Epidermal melanocyte (primary cell): ENCODE data around the gene ADAMTS20.
A peak's percentile ranks its signal among the peaks of the same experiment; 100 is the strongest.
"Not testable (repeated sequence)": the region's sequence is repeated elsewhere in the genome, so short reads cannot be mapped to it uniquely, and the experiment has no call there.

Experiments
- DNase-seq: peaks from one replicate; pipeline ENCODE4 v3.0.0; 2011; ENCODE audit warnings: low spot score; ENCODE audit not compliant: insufficient read length

ADAMTS20 gene

GRCh38 chr12:43551971-43552559 is at the start of gene ADAMTS20:
TSS of gene ADAMTS20 (minus strand) at chr12:43552203. CDS start at chr12:43551921, 282 bp downstream.
- no peak for DNase-seq

- no peak for DNase-seq
These were observed 47.7 kb upstream of the ADAMTS20 start for GRCh38 chr12:43599708-43600107.

DNA sequence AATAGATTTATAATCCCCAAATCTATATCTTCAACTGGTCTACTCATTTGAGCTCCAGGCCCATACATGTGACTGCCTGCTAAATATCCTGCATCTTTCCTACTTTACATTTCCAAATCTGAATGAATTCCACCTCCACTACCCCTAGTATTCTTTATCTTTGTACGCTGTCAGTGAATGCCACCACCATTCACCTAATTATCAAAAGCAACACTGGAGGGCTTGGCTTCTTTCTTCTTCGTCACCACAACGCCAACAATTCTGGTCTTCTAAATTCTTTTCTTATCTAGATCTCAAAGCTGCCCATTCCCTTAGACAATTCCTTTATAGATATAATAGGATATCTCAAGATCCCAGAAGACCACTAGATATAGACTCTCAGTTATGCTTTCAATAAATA is 47.1 kb upstream of the ADAMTS20 start:
- DNase-seq, result no peak

DNA sequence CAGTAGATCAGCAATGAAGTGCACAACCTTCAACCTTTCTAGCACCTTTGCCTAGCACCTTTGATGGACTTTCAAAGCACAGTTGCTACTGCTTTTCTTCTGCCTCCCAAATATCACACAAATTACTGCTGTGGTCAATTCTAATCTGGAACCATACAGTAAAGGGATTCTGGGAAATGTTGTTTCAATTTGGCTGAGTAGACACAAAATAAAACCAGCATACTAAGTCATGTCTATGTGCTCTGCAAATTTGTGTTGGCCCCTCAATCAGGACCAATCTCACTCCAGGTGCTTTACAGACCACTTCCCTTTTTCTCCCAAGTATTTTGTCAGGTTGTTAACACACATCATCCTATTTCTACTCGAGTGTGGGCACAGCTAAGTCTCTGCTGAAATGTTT is 38.3 kb upstream of the ADAMTS20 start:
- no peak for DNase-seq

DNA sequence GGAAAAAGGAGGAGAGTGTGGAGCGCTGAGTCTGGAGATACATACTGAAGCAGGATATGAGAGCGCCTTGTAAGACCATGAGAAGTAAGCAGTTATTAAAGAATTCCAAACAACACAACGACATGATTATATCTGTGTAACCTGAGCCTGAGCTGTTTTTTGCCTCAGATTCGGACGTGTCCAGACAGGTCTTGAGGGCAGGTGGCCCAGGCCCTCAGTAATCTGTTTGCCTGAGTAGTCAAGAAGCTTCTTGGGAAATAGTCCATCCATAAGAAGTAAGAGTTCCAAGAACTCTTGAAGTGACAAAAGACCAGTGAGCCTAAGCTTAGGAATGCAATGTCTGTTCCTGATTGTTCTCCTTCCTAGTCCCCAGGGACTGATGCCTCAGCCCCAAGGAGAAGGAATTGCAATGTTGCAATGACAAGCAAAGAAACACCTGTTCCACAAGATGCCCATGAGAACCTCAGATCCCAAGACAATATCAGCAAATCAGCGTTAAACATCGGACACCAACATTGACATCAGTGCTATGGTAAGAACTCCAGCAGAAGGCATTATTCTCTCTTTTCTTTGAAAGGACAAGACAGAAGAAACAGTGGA is 34.7 kb upstream of the ADAMTS20 start:
- no peak for DNase-seq

- DNase-seq, result no peak
These were observed 33.7 kb upstream of the ADAMTS20 start for GRCh38 chr12:43585676-43586075.

GRCh38 chr12:43580601-43581000 is 28.6 kb upstream of the ADAMTS20 start:
- DNase-seq, result no peak

- DNase-seq, result no peak
These were observed 27.2 kb upstream of the ADAMTS20 start for GRCh38 chr12:43579206-43579605.

- peak; percentile 36 for DNase-seq
These were observed 26.8 kb upstream of the ADAMTS20 start for GRCh38 chr12:43578782-43579181.

- no peak for DNase-seq
These were observed 25.4 kb upstream of the ADAMTS20 start for GRCh38 chr12:43577381-43577780.

GRCh38 chr12:43576162-43576561 is 24.2 kb upstream of the ADAMTS20 start:
- no peak for DNase-seq

- no peak for DNase-seq
These were observed 19.9 kb upstream of the ADAMTS20 start for GRCh38 chr12:43571885-43572284.

- no peak for DNase-seq
These were observed 4.1 kb upstream of the ADAMTS20 start for GRCh38 chr12:43556057-43556456.

GRCh38 chr12:43551279-43551970 is 578 bp downstream of the ADAMTS20 start:
- DNase-seq, result no peak

DNA sequence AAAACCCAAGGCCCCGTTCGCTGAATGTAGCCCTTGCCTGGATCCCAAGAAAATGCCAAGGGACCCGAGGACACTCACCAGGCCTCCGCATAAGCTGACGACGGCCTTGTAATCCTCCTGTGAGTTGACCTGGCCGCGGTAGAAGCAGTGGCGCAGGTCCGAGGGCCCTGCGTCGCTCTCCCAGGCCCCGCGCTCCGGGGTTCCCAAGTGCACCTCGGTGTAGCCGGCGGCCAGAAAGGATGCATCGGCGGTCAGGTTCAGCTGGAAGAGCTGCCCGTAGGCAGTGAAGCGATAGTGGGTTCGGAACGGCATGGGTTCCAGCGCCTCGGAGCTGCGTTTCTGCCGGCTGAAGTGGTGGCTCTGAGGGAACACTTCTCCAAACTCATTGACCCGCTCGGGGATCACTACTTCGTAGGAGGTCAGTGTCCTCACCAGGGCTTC is 1.2 kb downstream of the ADAMTS20 start:
- DNase-seq, result no peak

DNA sequence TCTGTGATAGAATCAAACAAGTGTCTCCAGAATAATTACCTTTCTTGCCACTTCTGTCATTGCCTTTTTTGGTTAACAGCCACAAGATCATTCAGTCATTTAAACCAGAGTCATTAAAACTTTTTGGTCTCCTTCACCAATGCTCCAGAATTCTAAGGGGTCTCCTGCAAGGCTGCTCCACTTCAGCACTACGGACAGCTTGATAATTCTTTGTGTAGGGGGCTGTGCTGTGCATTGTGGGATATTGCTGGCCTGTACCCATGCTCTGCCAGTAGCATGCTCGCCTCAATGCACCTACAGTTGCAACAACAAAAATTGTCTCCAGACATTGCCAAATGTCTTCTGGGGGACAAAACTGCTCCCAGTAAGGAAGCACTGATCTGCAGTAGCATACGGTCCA is 7.3 kb downstream of the ADAMTS20 start:
- no peak for DNase-seq

GRCh38 chr12:43540470-43540869 is 11.5 kb downstream of the ADAMTS20 start:
- no peak for DNase-seq

GRCh38 chr12:43537675-43538074 is 14.3 kb downstream of the ADAMTS20 start:
- not testable (repeated sequence) for DNase-seq

GRCh38 chr12:43516045-43516444 is 36.0 kb downstream of the ADAMTS20 start:
- DNase-seq, result no peak

GRCh38 chr12:43501703-43502102 is 50.3 kb downstream of the ADAMTS20 start:
- peak; percentile 23 for DNase-seq

- no peak for DNase-seq
These were observed 58.7 kb downstream of the ADAMTS20 start for GRCh38 chr12:43493261-43493797.

DNA sequence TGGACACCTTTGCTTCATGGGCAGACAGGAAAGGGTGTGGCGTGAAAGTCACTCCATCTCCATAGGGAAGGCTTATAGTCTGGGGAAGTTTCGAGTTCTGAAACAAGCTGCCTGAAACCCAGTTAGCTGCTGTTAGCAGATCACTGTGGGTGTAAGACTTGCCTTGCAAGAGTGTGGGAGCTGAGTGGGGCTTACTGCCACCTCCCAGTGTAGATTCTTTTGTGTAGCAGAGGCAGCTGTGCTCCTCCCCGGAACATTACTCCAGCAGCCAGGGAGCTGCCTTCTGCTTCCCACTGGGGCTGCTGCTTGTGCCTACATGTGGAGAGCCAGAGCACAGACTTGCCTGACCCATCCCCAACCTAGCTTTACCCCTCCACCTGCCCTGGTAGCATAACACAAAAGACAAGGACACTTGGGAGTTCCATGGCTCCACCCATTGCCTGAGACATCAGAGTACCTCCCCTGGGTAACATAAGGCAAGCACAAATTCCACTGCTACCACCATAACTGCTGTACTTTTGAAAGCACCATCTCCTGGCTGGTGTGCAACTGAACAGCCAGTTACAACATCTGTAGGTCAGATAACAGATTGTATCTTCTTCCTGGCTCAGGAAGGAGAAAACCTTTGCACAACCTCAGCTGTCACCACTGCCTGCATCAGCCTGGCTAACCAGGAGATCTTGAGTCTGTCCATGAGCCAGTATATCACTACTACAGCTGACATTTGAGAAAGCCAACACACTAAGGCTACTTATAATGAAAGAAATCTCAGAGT is 69.5 kb downstream of the ADAMTS20 start:
- DNase-seq, result no peak
